DMS53 (cell line): ENCODE results near the gene NAP1L1.

ENCODE experiments used
- DNase-seq: peaks from one replicate; lab custom pipeline; 2025; lab: John Stamatoyannopoulos, UW

NAP1L1 gene

DNA sequence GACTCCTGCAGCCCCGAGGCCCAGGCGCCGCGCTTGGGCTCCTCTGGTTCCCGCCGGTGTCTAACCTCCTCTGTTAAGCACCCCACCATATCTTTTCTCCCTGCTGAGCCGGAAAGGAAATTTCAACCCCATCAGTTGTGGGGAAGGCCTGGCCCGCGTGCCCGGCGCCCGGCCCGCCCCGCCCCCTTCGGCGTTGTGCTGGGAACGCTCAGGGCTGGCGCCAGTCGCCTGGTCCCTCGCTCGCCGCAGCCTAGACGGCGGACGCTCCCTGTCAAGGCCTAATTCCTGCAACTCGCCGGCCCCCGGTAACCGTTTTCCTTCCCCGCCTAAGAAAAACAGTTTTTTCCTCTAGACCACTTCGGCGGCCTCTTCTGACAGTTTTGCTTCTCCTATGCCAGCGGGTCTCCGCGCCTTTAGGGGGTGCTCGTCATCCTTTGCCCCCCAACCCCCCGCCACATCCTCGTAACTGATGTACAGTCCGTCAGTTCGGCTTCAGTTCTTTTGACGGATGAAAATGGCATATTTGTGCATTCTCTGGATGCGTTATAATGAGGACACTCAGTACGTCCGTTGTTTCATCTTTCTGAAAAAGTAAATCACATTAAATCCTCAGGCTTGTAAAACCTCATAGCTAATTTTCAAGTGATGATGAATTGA, 506 bp upstream of the NAP1L1 start:
- DNase-seq, result peak; percentile 97

DNA sequence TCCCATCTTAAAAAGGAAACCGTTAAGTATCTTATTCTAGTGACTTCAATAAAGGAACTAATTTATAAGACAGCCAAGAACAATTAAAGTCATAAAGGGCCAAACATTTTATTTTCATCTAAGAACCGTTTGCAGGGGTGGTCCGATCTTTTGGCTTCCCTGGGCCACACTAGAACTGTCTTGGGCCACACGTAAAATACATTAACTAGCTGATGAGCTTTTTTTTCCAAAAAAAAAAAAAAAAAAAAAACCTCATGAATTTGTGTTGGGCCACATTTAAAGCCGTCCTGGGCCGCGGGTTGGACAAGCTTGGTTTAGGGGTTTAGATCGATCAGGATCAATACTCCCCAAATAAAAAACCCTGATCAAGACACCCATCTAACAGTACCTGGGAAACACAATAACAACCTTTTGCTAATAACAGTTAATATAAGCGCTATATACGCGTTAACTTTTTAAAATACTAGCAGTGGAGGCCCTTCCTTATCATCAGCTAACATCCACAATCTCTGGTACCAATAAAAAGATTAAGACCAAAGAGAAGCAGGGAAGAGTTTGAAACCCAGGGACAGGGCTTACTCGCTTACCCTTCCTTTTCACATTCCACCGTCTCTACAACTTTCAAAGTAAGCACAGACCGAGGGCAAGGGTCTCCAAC, 1.1 kb downstream of the NAP1L1 start:
- peak; percentile 49 for DNase-seq

DNA sequence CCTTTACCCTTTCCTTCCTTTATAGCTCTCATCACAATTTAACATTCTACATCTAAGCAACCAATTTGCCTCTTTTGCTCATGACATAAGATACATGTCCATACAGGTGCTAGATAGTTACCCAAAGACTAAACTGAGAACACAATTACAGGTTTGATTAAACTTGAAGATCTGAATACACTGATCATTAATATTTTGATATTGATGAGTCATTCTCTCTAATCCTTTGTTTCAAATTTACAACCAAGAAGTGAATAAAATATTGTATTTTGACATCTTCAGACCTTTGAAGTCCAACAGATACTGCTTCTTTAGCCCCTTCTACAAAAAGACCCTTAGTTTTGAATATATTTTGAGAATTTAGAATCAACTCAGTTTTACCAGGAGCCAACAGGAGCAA, 2.6 kb downstream of the NAP1L1 start:
- no peak for DNase-seq

DNA sequence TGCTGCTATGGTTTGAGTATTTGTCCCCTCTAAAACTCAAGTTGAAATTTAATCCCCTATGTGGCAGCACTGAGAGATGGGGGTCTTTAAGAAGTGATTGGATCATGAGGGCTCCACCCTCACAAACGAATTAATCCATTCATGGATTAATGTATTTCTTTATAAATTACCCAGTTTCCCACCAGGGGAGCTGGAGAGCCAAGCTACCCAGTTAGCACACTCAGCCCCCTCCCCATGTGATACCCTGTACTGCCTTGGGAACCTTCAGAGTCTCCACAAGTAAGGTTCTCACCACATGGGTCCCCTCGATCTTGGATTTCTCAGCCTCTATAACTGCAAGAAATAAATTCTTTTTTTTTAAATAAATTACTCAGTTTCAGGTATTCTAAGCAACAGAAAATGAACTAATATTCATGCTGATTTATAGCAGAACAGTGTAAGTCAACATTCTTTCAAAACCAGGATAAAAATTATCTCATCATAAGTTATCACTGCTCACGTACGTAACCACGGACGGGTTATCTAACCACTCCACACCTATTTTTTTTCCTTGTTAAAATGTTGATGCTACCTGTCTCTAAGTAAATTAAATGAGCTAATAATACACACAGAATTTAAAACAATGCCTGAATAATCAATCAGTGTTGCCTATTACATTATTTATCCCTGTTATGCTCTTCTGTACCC, 3.6 kb downstream of the NAP1L1 start:
- DNase-seq, result peak; percentile 59

DNA sequence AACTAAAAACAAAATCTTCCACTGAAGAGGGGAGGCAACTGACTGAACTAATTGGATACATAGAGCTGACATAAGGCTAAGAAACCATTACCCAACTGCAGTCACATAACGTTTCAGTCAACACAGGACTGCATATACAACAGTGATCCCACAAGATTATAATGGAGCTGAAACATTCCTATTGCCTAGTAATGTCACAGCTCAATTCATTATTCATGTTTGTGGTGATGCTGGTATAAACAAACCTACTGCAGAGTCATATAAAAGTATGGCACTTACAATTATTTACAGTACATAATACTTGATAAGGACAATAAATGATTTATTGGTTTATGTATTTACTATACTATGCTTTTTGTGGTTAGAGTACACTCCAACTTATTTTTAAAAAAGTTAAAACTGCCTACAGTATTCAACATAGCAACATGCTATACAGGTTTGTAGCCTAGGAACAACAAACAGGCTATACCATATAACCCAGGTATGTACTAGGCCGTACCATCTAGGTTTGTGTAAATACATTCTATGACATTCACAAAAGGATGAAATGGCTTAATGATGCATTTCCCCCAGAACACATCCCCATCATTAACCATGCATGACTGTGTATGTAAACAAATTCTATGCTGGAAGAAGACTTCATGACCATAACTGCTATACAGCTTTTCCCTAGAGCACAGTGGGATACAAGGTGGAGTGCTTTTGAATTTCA, 4.3 kb downstream of the NAP1L1 start:
- peak; percentile 73 for DNase-seq

DNA sequence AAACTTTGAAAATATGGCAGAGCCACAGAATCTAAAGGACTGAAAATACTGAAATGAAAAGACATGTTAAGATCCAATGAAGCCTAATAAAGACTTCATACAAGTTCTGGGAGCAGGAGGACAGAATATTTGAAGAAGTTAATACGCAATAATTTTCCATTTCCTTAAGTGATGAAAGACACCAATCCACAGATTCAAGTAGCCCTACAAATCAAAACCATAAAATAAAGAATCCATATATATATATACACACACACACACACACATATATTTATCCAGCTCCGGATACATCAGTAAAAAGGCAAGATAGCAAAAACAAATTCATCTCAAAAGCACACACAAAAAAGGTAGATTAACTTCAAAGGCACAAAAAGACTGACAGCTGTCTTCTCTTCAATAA, 5.7 kb downstream of the NAP1L1 start:
- DNase-seq, result no peak

DNA sequence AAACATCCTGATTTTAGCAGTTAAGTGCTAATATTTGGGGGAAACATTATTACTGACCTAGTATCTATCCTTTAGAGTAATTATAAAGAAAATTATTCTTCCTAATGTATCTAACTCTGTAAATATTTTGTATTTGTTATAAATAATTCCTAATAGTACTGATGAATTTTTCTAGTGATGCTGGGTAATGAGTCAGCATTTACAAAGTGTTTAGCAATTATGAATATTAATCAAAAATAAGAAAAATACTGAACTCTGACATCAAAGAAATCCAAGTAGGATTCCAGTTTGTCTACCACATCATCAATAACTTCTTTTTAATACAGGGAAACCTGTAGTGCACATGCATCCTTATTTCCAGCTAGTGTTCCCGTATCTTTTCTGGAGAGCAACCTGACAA, 9.0 kb downstream of the NAP1L1 start:
- no peak for DNase-seq

DNA sequence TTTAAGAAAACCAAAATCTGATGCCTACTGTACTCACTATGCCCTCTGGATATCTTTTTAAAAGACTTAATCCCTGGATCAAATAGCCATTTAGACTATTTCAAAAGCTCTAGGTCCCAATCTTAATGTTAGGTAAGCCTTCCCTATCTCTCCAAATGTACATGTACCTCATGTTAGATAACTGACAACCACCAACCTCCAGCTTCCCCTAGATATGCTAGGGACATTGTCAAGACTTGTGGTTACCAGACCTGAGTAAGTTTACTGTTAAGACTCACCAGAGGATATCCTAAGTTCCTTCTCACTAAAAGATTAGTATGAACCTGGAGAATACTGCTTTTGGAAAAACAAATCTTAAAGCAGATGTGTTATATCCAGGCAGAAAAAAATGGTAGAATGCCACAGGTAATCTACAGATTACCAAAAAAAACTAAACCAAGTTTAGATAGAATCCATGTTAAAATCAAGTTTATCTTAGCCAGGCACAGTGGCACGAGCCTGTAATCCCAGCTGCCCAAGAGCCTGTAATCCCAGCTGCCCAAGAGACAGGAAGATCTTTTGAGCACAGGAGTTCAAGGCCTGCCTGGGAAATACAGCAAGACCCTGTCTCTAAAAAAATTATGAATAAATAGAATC, 9.7 kb downstream of the NAP1L1 start:
- no peak for DNase-seq

DNA sequence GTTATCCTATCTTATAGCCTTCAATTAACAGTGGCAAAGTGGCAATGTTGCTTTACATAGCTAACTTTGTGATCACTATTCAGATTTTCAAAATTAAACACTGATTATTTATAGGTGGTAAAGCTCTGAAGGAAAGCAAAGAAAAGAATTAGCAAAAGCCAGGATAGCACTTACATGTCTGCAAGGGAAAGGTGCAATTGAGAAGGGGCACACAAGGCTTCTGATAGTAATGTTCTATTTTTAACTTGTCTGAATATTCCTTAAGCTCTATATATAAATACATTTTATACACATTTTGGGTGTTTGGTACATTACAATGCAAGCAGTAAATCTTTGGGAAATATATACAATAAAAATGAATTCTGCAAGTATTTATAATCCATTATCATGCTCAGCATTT, 10.9 kb downstream of the NAP1L1 start:
- no peak for DNase-seq

DNA sequence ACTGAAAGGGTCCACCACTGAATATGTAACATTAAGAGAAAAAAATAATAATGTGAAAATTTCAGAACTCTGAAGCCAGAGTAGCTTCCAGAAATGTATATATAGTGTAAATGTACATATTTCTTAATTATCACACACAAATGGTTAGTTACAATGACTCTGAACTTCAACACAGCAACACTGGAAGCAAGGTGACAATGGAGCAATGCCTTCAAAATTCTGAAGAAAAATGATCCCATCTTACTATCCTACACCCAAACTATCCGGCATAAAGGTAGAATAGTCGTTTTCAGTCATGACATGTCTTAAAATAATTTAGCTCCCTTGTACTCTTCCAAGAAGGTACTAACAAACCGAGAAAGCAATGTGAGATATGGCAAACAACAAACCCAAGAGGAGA, 11.9 kb downstream of the NAP1L1 start:
- DNase-seq, result no peak

DNA sequence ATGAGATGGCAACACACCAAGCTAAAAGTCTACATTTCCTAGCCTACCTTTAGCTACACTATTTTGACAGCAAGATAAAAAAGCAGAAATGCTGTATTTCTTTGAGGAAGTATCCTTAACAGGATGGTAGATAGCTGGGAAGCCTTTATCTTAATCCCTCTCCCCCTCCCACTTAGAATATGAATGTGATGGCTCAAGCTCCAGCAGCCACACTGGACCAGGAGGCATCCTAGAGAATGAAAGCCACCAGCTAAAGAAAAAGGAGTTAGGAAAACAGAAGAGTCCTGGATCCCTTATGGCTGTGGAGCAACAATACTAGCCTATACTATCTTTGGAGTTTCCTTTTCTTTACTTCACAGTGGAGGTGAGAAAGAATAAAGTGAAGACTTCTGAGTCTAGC, 15.1 kb downstream of the NAP1L1 start:
- DNase-seq, result no peak

DNA sequence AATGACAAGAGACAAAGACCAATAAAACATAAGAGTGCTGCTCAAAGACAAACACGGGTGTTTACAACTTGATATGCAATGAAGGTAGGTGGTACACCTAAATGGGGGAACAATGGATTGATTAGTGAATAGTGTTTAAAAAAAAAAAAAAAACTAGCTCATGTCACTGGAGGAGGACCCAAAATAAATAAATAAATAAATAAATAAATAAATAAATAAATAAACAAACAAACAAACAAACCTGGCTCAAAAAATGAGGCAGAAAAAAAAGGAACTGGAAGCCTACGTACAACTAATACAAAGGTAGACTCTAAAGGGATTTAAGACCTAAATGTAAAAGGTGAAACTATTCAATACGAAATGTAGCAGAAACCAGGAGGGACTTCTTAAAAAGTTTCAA, 18.6 kb downstream of the NAP1L1 start:
- DNase-seq, result no peak

DNA sequence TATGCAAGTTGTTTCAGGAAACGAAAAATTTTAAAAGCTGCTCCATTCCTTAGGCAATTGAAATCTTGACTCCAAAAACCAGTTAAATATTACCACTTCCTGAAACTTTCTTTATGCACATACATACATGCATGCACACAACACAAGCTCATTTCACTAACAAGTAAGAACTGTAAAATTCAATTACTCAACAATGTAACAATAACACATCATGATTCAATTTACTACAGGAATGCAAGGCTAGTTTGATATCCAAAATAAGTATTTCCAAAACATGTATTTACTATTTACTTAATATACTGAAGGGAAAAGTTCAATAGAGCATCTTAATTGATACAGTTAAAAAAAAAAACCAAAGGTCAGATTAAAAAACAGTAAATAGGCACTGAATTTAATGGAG, 19.6 kb downstream of the NAP1L1 start:
- no peak for DNase-seq

DNA sequence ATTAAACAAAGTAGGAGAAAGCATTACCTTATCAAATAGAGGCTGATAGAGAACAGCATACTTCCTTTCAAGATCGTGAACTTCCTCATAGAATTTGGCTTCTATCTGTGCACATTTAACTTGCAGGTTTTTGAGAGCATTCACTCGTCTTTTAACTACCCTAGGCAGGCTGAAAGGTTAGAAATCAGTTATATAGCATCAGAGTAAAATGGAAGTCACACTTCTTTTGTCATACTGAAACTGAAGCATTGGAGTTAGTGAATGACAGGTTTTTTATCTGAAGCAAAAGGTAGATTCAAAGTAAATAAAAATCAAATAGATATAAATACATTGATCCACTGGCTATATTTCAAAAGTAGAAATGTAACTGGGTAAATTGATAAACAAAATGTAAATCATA, 24.4 kb downstream of the NAP1L1 start:
- DNase-seq, result no peak

DNA sequence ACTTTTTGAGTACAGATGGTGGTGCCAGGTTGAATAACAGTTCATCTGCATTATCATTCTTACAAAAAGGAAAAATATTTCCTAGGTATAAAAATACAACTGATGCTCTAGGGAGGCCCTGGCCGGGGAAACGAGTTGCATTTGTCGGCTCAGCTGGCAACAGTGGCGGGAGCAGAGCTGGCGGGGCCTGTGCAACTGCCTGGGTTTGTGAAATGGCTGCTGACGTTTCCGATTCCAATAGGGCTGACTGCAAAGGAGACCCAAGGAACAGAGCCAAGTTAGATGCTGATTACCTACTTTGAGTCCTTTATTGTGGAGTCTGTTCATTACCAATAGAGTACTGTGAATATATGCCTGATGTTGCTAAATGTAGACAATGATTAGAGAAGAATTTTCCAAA, 27.2 kb downstream of the NAP1L1 start:
- no peak for DNase-seq

DNA sequence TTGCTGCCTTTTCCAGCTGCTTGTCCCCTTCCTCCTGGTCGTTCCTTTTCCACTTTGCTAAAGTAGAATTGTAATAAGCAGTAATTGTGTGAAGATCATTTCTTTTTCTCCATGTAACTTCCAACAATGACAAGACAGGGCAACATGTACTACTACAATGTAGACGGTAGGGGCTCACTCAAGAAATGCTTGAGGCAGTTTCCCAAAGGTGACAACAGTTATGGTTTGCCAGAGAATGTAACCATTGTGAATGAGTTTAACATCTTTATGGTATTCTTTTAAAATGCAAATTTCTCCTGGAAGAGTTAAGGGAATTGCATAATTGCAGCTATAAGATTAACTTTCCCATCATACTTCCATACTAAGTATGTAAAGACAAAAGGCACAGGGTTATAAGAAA, 29.1 kb downstream of the NAP1L1 start:
- DNase-seq, result no peak

DNA sequence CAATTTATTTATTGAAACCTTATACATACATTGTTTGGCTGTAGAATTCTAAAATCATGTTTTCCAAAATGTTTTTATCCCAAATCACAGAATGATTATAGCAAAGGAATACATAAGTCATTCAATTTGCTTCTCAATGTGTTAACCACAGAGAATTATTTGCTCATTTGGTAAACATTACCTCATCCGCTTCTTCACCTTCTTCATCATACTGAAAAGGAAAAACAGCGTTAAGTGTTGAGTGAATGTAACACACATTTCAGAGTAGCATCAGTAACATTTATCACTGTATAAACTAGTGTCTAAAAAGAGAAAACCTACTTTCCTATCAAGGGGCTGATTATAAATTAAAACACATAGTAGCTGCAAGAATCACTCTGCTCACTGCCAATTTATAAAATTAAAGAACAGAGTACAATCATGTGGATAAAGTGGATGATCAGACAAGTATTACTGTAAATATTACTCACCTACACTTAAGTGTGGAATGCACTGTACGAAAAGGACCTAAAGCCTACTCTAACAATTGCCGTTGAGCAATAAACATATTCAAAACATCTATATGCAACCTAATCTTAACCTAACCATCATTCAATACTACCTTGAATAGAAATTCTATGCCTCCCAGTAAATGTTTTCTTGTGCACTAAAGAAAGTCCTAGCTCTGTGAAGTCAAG, 34.8 kb downstream of the NAP1L1 start:
- DNase-seq, result peak; percentile 78

DNA sequence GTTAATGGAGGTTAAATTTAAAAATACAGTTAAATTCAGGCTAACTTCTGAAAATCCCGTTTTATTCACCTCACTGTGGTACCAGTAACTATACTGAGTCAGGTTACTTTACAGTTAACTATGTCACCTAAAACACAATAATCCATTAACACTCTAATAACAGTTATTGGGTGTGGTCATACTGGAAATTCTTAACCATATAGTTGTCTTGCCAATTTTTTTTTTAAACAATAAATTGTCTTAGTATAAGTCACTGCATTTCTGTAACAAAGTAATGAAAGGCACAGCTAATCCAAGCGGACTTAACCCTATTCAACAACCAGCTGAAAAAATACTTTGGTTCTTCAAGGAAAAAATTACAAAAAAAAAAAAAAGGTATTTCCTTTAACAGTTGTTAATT, 36.7 kb downstream of the NAP1L1 start:
- DNase-seq, result no peak

DNA sequence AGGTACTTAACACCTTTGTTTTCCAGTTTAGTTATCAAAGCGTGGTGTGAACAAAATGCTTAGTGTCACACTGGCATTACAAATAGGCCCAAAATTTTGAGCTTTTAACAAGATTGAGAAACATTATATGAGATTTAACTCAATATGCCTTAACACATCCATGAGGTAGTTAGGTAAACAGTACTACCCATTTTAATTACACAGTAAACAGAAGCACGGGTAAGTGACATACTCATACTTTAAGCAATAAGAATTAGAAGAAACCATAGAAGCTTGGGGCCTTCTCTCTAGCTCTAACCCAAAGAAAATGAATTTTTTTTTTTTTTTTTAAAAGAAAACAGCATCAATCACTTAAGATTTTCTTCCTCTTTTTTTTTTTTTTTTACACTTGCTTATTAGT, 37.4 kb downstream of the NAP1L1 start:
- peak; percentile 24 for DNase-seq

DNA sequence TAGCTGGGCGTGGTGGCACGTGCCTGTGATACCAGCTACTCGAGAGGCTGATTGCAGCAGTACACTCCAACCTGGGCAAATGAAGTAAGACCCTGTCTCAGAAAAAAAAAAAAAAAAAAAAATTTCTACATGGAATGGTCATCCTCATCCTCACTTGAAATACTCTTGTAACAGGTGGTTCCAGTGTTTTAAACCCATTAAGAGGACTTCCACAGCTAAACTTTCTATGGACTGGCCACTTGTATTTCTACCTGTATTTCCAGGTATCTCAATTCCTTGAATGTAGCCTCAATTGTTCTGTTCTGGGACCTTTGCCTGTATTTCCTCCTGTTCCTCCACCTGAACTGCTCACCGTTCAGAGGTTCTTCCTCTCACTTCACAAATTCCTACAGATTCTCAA, 41.1 kb downstream of the NAP1L1 start:
- no peak for DNase-seq

DNA sequence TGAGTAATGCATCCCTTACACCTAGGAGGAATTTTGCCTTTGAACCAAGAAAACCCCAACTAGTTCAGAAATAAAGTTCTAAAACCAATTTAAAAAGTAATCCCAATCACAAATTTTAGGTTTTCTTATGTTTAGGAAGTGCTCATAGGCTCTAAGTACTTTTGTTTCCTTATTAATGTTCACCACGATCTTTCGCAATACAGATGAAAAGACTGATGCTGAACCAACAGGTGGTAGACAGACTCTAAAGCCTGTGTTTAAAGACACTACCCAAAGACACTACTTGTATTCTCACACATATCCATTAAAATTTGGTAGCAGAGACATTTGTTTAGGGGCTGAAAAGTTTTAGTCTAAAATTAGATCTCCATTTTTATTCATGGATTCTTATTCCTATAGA, 42.3 kb downstream of the NAP1L1 start:
- no peak for DNase-seq

DNA sequence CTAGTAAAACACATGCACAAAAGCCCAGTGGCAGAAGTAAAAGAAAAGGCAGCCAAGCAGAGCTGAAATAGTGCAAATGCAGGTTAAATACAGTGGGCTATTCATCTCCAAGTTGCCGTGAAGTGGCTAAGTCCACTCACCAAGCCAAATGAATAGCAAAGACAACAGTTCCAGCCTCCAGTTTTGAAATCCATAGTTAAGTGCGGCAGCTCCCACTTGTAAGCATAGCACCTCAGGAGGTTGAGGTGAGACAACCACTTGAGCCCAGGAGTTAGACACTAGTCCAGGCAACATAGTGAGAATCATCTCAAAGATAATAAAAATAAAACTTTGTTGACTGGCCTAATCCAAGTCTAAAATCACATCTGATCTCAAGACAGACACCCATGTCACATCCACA, 43.1 kb downstream of the NAP1L1 start:
- peak; percentile 28 for DNase-seq
